ENCODE data around the gene RBM10.

RBM10 gene

DNA sequence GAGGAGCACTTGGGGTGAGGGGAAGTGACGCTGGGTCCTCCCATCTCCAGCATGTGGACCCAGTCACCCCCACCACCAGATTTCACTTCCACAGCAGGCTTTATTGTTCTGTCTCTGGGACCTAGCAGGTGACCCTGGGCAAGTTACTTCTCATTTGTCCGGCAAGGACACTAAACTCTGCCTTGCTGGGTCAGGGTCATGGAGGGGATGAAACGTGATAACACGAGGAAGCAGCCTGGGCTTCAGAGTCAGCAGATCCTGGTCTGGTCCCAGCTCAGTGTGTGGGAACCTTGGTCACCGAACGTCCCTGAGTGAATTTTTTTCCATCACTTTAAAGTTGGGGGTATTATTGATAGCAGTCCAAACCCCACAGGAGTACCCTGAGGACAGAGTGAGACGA lies 52.5 kb downstream of the RBM10 start:
- no peak overlapping the region for H3K14ac ChIP-seq (ENCODE audit: low read length)
- H3K79me2 ChIP-seq (ENCODE audit: control insufficient read depth, insufficient read depth, low read length, poor library complexity): peaks cover 18% of the 10 kb centered on the region
- peaks cover 42 to 52% of the 10 kb centered on the region in 2 experiments for H3K36me3 ChIP-seq (ENCODE audit: control insufficient read depth in 1 of 2, insufficient read depth in 2 of 2, low read length in 2 of 2)
- no peak overlapping the region for H3K4ac ChIP-seq (ENCODE audit: low read depth, low read length)
- no peak overlapping the region for H4K91ac ChIP-seq (ENCODE audit: low read depth, low read length)
- no peak overlapping the region for H2AK5ac ChIP-seq (ENCODE audit: low read length)
- peak overlapping the region; percentile 2 for H3K4me2 ChIP-seq (ENCODE audit: low read length)
- no peak overlapping the region for H3K27ac ChIP-seq (ENCODE audit: low read depth, low read length)
- H3K23ac ChIP-seq (ENCODE audit: low read length): no peak overlapping the region
- no peak overlapping the region for H3K18ac ChIP-seq (ENCODE audit: low read length)
- no peak overlapping the region for H2BK5ac ChIP-seq (ENCODE audit: low read depth, low read length, poor library complexity)
- no peak overlapping the region for H3K9ac ChIP-seq (ENCODE audit: low read length)
- no peak overlapping the region for H2AFZ ChIP-seq (ENCODE audit: insufficient read depth, low read length, poor library complexity)
- H4K12ac ChIP-seq (ENCODE audit: low read depth, low read length): no peak overlapping the region
- no peak overlapping the region for H4K8ac ChIP-seq (ENCODE audit: low read depth, low read length)
- WGBS (ENCODE audit: extremely low coverage, insufficient coverage, insufficient read length): no CpG with 5 or more reads among the region's 7 CpGs
- DNase-seq: no peak
- H3K27me3 ChIP-seq (ENCODE audit: insufficient read depth, low read length): no peaks in the 10 kb centered on the region
- no peaks in the 10 kb centered on the region for H3K9me3 ChIP-seq (ENCODE audit: insufficient read depth, low read depth, low read length)
- no peak overlapping the region for H2BK120ac ChIP-seq (ENCODE audit: insufficient read depth, low read length, poor library complexity)
- no peak overlapping the region for H3K4me3 ChIP-seq (ENCODE audit: low read depth, low read length)
- peaks cover 5% of the 10 kb centered on the region for H3K79me1 ChIP-seq (ENCODE audit: low read length)
- H3K4me1 ChIP-seq (ENCODE audit: control insufficient read depth in 1 of 2, insufficient read depth in 2 of 2, low read length in 2 of 2): peaks cover 9 to 26% of the 10 kb centered on the region in 2 experiments
- H2BK12ac ChIP-seq (ENCODE audit: low read length): no peak overlapping the region

DNA sequence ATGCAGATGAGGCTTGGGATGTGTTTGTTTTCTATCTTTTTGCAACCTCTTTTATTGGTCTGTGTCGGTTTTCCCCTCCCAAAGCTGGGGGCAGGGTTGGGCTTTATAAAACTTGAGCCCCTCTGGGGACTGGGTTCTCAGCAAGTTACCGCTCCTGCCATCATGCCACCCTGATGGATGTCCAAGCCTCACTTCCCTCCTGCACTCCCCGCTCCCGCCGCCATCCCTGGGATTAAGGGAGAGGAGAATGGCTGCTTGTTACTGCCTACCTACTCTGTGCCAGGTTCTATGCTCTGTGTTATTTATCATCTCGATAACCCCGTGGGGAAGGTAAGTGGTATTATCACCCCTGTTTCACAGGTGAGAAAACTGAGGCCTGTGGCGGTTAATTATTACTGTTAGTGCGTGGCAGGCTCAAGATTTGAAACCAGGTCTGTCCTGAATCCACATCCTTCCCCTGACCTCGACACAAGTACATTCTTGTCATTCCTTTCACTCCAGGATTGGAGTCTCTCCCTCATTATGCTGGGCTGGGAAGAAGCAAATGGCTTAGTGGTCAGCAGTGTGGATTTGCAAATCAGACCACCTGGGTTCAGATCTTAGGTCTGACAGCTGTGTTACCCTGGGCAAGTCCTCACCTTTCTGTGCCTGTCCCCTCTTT lies 53.1 kb downstream of the RBM10 start:
- no peak overlapping the region for H2AK5ac ChIP-seq (ENCODE audit: low read length)
- H3K23ac ChIP-seq (ENCODE audit: low read length): no peak overlapping the region
- peaks cover 48 to 58% of the 10 kb centered on the region in 2 experiments for H3K36me3 ChIP-seq (ENCODE audit: control insufficient read depth in 1 of 2, insufficient read depth in 2 of 2, low read length in 2 of 2)
- no peak overlapping the region for H2BK5ac ChIP-seq (ENCODE audit: low read depth, low read length, poor library complexity)
- no peaks in the 10 kb centered on the region for H3K27me3 ChIP-seq (ENCODE audit: insufficient read depth, low read length)
- no peaks in the 10 kb centered on the region for H3K9me3 ChIP-seq (ENCODE audit: insufficient read depth, low read depth, low read length)
- H3K4me1 ChIP-seq (ENCODE audit: control insufficient read depth in 1 of 2, insufficient read depth in 2 of 2, low read length in 2 of 2): peaks cover 9 to 26% of the 10 kb centered on the region in 2 experiments
- H3K27ac ChIP-seq (ENCODE audit: low read depth, low read length): no peak overlapping the region
- H3K14ac ChIP-seq (ENCODE audit: low read length): no peak overlapping the region
- peaks cover 18% of the 10 kb centered on the region for H3K79me2 ChIP-seq (ENCODE audit: control insufficient read depth, insufficient read depth, low read length, poor library complexity)
- H4K12ac ChIP-seq (ENCODE audit: low read depth, low read length): no peak overlapping the region
- H3K4me3 ChIP-seq (ENCODE audit: low read depth, low read length): no peak overlapping the region
- H4K8ac ChIP-seq (ENCODE audit: low read depth, low read length): no peak overlapping the region
- peaks cover 5% of the 10 kb centered on the region for H3K79me1 ChIP-seq (ENCODE audit: low read length)
- no peak overlapping the region for H2BK120ac ChIP-seq (ENCODE audit: insufficient read depth, low read length, poor library complexity)
- H3K4me2 ChIP-seq (ENCODE audit: low read length): no peak overlapping the region
- DNase-seq: peak in 1 of 2 donors; percentile 34
- no peak overlapping the region for H2AFZ ChIP-seq (ENCODE audit: insufficient read depth, low read length, poor library complexity)
- H4K91ac ChIP-seq (ENCODE audit: low read depth, low read length): no peak overlapping the region
- H3K18ac ChIP-seq (ENCODE audit: low read length): no peak overlapping the region
- no peak overlapping the region for H2BK12ac ChIP-seq (ENCODE audit: low read length)
- no peak overlapping the region for H3K4ac ChIP-seq (ENCODE audit: low read depth, low read length)
- no peak overlapping the region for H3K9ac ChIP-seq (ENCODE audit: low read length)
- WGBS (ENCODE audit: extremely low coverage, insufficient coverage, insufficient read length): no CpG with 5 or more reads among the region's 10 CpGs

- no peak overlapping the region for H2AK5ac ChIP-seq (ENCODE audit: low read length)
- no peak overlapping the region for H4K8ac ChIP-seq (ENCODE audit: low read depth, low read length)
- H4K91ac ChIP-seq (ENCODE audit: low read depth, low read length): no peak overlapping the region
- no peak overlapping the region for H2BK120ac ChIP-seq (ENCODE audit: insufficient read depth, low read length, poor library complexity)
- H3K4me3 ChIP-seq (ENCODE audit: low read depth, low read length): no peak overlapping the region
- H3K27me3 ChIP-seq (ENCODE audit: insufficient read depth, low read length): no peaks in the 10 kb centered on the region
- WGBS (ENCODE audit: extremely low coverage, insufficient coverage, insufficient read length): no CpG with 5 or more reads among the region's 15 CpGs
- H3K23ac ChIP-seq (ENCODE audit: low read length): no peak overlapping the region
- H3K9ac ChIP-seq (ENCODE audit: low read length): no peak overlapping the region
- no peak overlapping the region for H2BK5ac ChIP-seq (ENCODE audit: low read depth, low read length, poor library complexity)
- H2AFZ ChIP-seq (ENCODE audit: insufficient read depth, low read length, poor library complexity): no peak overlapping the region
- no peak for DNase-seq
- no peak overlapping the region for H3K4ac ChIP-seq (ENCODE audit: low read depth, low read length)
- peaks cover 53 to 63% of the 10 kb centered on the region in 2 experiments for H3K36me3 ChIP-seq (ENCODE audit: control insufficient read depth in 1 of 2, insufficient read depth in 2 of 2, low read length in 2 of 2)
- H3K18ac ChIP-seq (ENCODE audit: low read length): no peak overlapping the region
- H3K79me1 ChIP-seq (ENCODE audit: low read length): peaks cover 4% of the 10 kb centered on the region
- H3K27ac ChIP-seq (ENCODE audit: low read depth, low read length): no peak overlapping the region
- no peak overlapping the region for H3K4me2 ChIP-seq (ENCODE audit: low read length)
- no peak overlapping the region for H4K12ac ChIP-seq (ENCODE audit: low read depth, low read length)
- H3K4me1 ChIP-seq (ENCODE audit: control insufficient read depth in 1 of 2, insufficient read depth in 2 of 2, low read length in 2 of 2): peaks cover 9 to 26% of the 10 kb centered on the region in 2 experiments
- H3K14ac ChIP-seq (ENCODE audit: low read length): no peak overlapping the region
- H2BK12ac ChIP-seq (ENCODE audit: low read length): no peak overlapping the region
- no peaks in the 10 kb centered on the region for H3K9me3 ChIP-seq (ENCODE audit: insufficient read depth, low read depth, low read length)
- peaks cover 18% of the 10 kb centered on the region for H3K79me2 ChIP-seq (ENCODE audit: control insufficient read depth, insufficient read depth, low read length, poor library complexity)
Observed at GRCh38 chrX:47198687-47199080, 53.7 kb downstream of the RBM10 start.

DNA sequence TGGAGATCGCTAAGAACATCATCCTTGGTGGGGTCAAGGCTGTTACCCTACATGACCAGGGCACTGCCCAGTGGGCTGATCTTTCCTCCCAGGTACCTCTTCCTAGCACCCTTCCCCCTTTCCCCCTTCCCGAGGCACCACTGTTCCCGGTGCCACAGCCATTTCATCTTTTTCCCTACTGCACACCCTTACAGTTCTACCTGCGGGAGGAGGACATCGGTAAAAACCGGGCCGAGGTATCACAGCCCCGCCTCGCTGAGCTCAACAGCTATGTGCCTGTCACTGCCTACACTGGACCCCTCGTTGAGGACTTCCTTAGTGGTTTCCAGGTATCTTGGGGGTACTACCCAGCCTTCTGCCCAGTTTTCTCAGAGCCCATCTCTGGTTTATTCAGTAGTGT lies 54.3 kb downstream of the RBM10 start:
- WGBS (ENCODE audit: extremely low coverage, insufficient coverage, insufficient read length): no CpG with 5 or more reads among the region's 10 CpGs
- H4K91ac ChIP-seq (ENCODE audit: low read depth, low read length): no peak overlapping the region
- H2AFZ ChIP-seq (ENCODE audit: insufficient read depth, low read length, poor library complexity): no peak overlapping the region
- H3K9me3 ChIP-seq (ENCODE audit: insufficient read depth, low read depth, low read length): no peaks in the 10 kb centered on the region
- peaks cover 9 to 26% of the 10 kb centered on the region in 2 experiments for H3K4me1 ChIP-seq (ENCODE audit: control insufficient read depth in 1 of 2, insufficient read depth in 2 of 2, low read length in 2 of 2)
- peaks cover 12% of the 10 kb centered on the region for H3K79me2 ChIP-seq (ENCODE audit: control insufficient read depth, insufficient read depth, low read length, poor library complexity)
- H3K36me3 ChIP-seq (ENCODE audit: control insufficient read depth in 1 of 2, insufficient read depth in 2 of 2, low read length in 2 of 2): peaks cover 56 to 68% of the 10 kb centered on the region in 2 experiments
- H3K23ac ChIP-seq (ENCODE audit: low read length): no peak overlapping the region
- no peak overlapping the region for H2AK5ac ChIP-seq (ENCODE audit: low read length)
- no peak overlapping the region for H4K8ac ChIP-seq (ENCODE audit: low read depth, low read length)
- H3K18ac ChIP-seq (ENCODE audit: low read length): no peak overlapping the region
- H2BK5ac ChIP-seq (ENCODE audit: low read depth, low read length, poor library complexity): no peak overlapping the region
- no peak overlapping the region for H3K4me2 ChIP-seq (ENCODE audit: low read length)
- H2BK120ac ChIP-seq (ENCODE audit: insufficient read depth, low read length, poor library complexity): no peak overlapping the region
- H3K4ac ChIP-seq (ENCODE audit: low read depth, low read length): no peak overlapping the region
- no peak overlapping the region for H3K14ac ChIP-seq (ENCODE audit: low read length)
- no peak for DNase-seq
- H3K79me1 ChIP-seq (ENCODE audit: low read length): no peaks in the 10 kb centered on the region
- no peak overlapping the region for H3K27ac ChIP-seq (ENCODE audit: low read depth, low read length)
- no peak overlapping the region for H4K12ac ChIP-seq (ENCODE audit: low read depth, low read length)
- no peak overlapping the region for H2BK12ac ChIP-seq (ENCODE audit: low read length)
- H3K4me3 ChIP-seq (ENCODE audit: low read depth, low read length): no peak overlapping the region
- H3K9ac ChIP-seq (ENCODE audit: low read length): no peak overlapping the region
- H3K27me3 ChIP-seq (ENCODE audit: insufficient read depth, low read length): no peaks in the 10 kb centered on the region
